Measurements from ENCODE around the gene KRT86. TPM values are rescaled to one million over a fixed set of nuclear protein-coding genes. Genes with fewer than 3 reads are reported as not detected.

Gene KRT86
- total and polyA plus RNA-seq, 2 of the 8 experiments (the other 6 are each of a cell fraction or from before 2014, with no cell fraction given): 0.12 TPM; not detected in 1

DNA sequence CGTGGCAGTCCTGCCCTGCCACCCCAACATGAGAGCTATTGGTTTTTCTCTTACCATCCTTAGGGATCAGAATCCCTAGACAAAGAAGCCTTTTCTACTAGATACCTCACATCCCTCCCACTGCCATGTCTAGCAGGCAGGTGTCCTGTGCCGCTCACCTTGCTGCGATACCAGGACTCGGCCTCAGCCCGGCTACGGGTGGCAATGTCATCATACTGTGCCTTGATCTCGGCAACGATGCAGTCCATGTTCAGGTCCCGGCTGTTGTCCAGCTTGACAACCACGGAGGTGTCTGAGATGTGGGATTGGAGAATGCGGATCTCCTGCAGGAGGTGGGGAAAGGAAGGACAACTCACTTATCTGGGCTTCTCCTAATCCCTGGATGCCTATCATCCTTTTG lies 42.3 kb downstream of the KRT86 start:
- no peak overlapping the region for H4K8ac ChIP-seq (ENCODE audit: extremely low read depth, insufficient read depth, low read length)
- TF ChIP-seq TAF7 (optimal IDR thresholded peaks at IDR 0.05; ENCODE audit: borderline replicate concordance, low read depth, low read length): no peak
- no peak for TF ChIP-seq SIRT6 (IDR thresholded peaks at IDR 0.05; ENCODE audit: low read length)
- no peak for TF ChIP-seq CBX5 (IDR thresholded peaks at IDR 0.05; ENCODE audit: low read depth, low read length)
- TF ChIP-seq NRF1 (IDR thresholded peaks at IDR 0.05; ENCODE audit: low read depth, low read length): no peak
- no peak for TF ChIP-seq KDM4A (IDR thresholded peaks at IDR 0.05; ENCODE audit: low read depth, low read length, severe bottlenecking)
- TF ChIP-seq, protein P1, sequence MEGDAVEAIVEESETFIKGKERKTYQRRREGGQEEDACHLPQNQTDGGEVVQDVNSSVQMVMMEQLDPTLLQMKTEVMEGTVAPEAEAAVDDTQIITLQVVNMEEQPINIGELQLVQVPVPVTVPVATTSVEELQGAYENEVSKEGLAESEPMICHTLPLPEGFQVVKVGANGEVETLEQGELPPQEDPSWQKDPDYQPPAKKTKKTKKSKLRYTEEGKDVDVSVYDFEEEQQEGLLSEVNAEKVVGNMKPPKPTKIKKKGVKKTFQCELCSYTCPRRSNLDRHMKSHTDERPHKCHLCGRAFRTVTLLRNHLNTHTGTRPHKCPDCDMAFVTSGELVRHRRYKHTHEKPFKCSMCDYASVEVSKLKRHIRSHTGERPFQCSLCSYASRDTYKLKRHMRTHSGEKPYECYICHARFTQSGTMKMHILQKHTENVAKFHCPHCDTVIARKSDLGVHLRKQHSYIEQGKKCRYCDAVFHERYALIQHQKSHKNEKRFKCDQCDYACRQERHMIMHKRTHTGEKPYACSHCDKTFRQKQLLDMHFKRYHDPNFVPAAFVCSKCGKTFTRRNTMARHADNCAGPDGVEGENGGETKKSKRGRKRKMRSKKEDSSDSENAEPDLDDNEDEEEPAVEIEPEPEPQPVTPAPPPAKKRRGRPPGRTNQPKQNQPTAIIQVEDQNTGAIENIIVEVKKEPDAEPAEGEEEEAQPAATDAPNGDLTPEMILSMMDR (IDR thresholded peaks at IDR 0.05; ENCODE audit: control extremely low read depth in 1 of 3, insufficient read depth in 1 of 3, low read depth in 1 of 3, low read length in 3 of 3): no peak
- no peak for TF ChIP-seq MAFK (IDR thresholded peaks at IDR 0.05; ENCODE audit: low read depth, low read length)
- H3K23me2 ChIP-seq (ENCODE audit: low read depth, low read length): peaks cover 1% of the 10 kb centered on the region; the same call in 1 of the 2 replicates
- H3K4me2 ChIP-seq (ENCODE audit: insufficient read depth in 1 of 2, low read depth in 2 of 2, low read length in 2 of 2): no peak overlapping the region
- no peak overlapping the region for H3K14ac ChIP-seq (ENCODE audit: insufficient read length)
- no peak overlapping the region for H4K5ac ChIP-seq (ENCODE audit: insufficient read length, low read depth, low read length)
- no peak overlapping the region for H2BK12ac ChIP-seq (ENCODE audit: low read depth, low read length)
- H2BK15ac ChIP-seq (ENCODE audit: low read length): no peak overlapping the region
- no peak overlapping the region for H3K23ac ChIP-seq (ENCODE audit: insufficient read length)
- no peak overlapping the region for H3K56ac ChIP-seq (replicated peaks; ENCODE audit: insufficient read length, low read depth, low read length)
- H3K9me3 ChIP-seq (ENCODE audit: insufficient read depth in 2 of 2, low read depth in 1 of 2, low read length in 1 of 2): no peaks in the 10 kb centered on the region; a peak in 1 of 4 replicates
- ChIA-PET CTCF (ENCODE audit: partially characterized antibody) (interaction anchor here (0.6 to 19.8 kb wide), 23 partner anchors 6 to 581 kb away, joined by 3 to 353 read pairs (median 5); partner anchors contain the start of genes KRT83 and KRT85), POLR2A (ENCODE audit: partially characterized antibody) (no interaction called here)
- H3K4ac ChIP-seq (replicated peaks; ENCODE audit: insufficient read length, low read depth, low read length): no peak overlapping the region
- no peak overlapping the region for H3K4me3 ChIP-seq (ENCODE audit: extremely low read depth in 1 of 4, insufficient read depth in 2 of 4, low read depth in 3 of 4, low read length in 4 of 4)
- no peak overlapping the region for H3K9ac ChIP-seq (replicated peaks in 1 of 4; ENCODE audit: extremely low read depth in 1 of 4, low read depth in 3 of 4, low read length in 3 of 4)
- H2AFZ ChIP-seq (ENCODE audit: low read length): no peak overlapping the region
- no peak for FAIRE-seq
- no peaks in the 10 kb centered on the region for H3K79me1 ChIP-seq (ENCODE audit: low read depth, low read length)
- H3K79me2 ChIP-seq (ENCODE audit: control insufficient read depth in 1 of 2, insufficient read depth in 2 of 2, low read length in 2 of 2): no peaks in the 10 kb centered on the region
- no peak for DNase-seq (ENCODE audit: low read depth in 1 of 2, low spot score in 2 of 2)
- 85% methylated on average over 11 of the region's 11 CpGs; no CpG with 5 or more reads in 1 of the 2 experiments for WGBS, 2 experiments (ENCODE audit: extremely low coverage in 1 of 2, insufficient coverage in 1 of 2, insufficient read length in 1 of 2, insufficient replicate concordance in 2 of 2, low coverage in 1 of 2, low lambda C conversion rate in 2 of 2, missing lambda C conversion rate in 1 of 2)
- no peaks in the 10 kb centered on the region for H3K36me3 ChIP-seq (ENCODE audit: control insufficient read depth in 2 of 4, insufficient read depth in 4 of 4, low read length in 3 of 4)
- H3K27me3 ChIP-seq (replicated peaks in 1 of 4; ENCODE audit: control insufficient read depth in 3 of 4, extremely low read depth in 1 of 4, insufficient read depth in 3 of 4, low read length in 3 of 4): no peaks in the 10 kb centered on the region; a peak in 1 of 7 replicates
- H2BK5ac ChIP-seq (ENCODE audit: low read depth, low read length): no peak overlapping the region
- H4K20me1 ChIP-seq (replicated peaks in 1 of 2; ENCODE audit: control insufficient read depth in 1 of 2, insufficient read depth in 2 of 2, low read length in 2 of 2): no peaks in the 10 kb centered on the region
- no peak overlapping the region for H2BK20ac ChIP-seq (ENCODE audit: low read length)
- no peak overlapping the region for H2BK120ac ChIP-seq (replicated peaks; ENCODE audit: low read depth, low read length)
- H3K18ac ChIP-seq (ENCODE audit: extremely low read depth, low read length): no peak overlapping the region
- H3K4me1 ChIP-seq (replicated peaks in 1 of 4; ENCODE audit: control insufficient read depth in 3 of 4, insufficient read depth in 4 of 4, low read length in 3 of 4): no peaks in the 10 kb centered on the region
- H3K27ac ChIP-seq (ENCODE audit: low read depth, low read length): no peak overlapping the region
- H2AK5ac ChIP-seq (ENCODE audit: low read depth, low read length): no peak overlapping the region
- no peak overlapping the region for H4K91ac ChIP-seq (replicated peaks; ENCODE audit: insufficient read length, low read length)
